ENCODE data around the gene LRRC2. TPM values are rescaled to one million over a fixed set of nuclear protein-coding genes. Genes with fewer than 3 reads are reported as not detected.
A peak's percentile ranks its signal among the peaks of the same experiment; 100 is the strongest.

LRRC2 gene
- total and polyA plus RNA-seq, 9 of the 15 experiments (the other 6 are each of a cell fraction or from before 2014, with no cell fraction given) = 0.01 to 0.04 (median 0.03) TPM; not detected in 5

DNA sequence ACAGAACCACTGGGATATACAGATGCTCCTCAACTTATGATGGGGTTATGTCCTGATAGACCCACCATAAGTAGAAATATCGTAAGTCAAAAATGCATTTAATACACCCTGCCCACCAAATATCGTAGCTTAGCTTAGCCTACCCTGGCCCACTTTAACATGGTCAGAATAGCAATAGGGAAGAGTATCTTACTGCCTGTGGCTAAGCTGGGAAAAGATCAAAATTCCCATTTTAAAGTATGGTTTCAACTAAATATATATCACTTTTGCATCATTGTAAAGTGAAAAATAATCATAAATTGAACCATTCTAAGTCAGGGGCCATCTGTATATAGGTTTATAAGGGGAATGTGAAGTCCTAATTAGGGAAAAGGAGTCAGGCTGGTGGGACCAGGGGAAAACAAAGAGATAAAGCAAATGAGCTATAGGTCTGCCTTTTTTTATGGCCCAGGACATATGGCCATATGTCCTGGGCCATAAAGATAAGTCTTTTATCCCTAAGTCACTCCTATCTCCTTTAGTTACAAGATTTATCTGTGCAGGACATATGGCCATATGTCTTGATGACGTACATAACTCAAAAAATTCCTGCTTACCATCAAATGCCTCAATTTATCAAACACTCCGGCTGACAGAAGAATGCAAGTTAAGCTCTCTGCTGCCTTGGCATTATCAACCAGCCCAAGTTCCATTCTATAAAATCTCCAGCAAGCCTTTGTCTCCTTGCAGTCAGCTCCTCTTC lies 57.1 kb downstream of the LRRC2 start (continued):
- no peak for TF ChIP-seq NR2C2 (CRISPR knock-in tag; IDR thresholded peaks at IDR 0.05)
- peak; percentile 32 for TF ChIP-seq NR2C2 (tag; IDR thresholded peaks at IDR 0.05)
- peak; percentile 96 for TF ChIP-seq PYGO2 (tag; IDR thresholded peaks at IDR 0.05)
- peak; percentile 97 for TF ChIP-seq CREM (IDR thresholded peaks at IDR 0.05; ENCODE audit: low read depth)
- TF ChIP-seq ZNF282 (CRISPR knock-in tag; IDR thresholded peaks at IDR 0.05) = no peak
- TF ChIP-seq ADNP (tag; IDR thresholded peaks at IDR 0.05) = peak; percentile 90
- no peak for TF ChIP-seq ZNF445 (CRISPR knock-in tag; IDR thresholded peaks at IDR 0.05; ENCODE audit: low read depth)
- TF ChIP-seq, protein P1, sequence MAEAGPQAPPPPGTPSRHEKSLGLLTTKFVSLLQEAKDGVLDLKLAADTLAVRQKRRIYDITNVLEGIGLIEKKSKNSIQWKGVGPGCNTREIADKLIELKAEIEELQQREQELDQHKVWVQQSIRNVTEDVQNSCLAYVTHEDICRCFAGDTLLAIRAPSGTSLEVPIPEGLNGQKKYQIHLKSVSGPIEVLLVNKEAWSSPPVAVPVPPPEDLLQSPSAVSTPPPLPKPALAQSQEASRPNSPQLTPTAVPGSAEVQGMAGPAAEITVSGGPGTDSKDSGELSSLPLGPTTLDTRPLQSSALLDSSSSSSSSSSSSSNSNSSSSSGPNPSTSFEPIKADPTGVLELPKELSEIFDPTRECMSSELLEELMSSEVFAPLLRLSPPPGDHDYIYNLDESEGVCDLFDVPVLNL (CRISPR knock-in tag; IDR thresholded peaks at IDR 0.05; ENCODE audit: low read depth) = no peak
- no peak for TF ChIP-seq MTF1 (CRISPR knock-in tag; IDR thresholded peaks at IDR 0.05; ENCODE audit: borderline replicate concordance)
- no peak for TF ChIP-seq CBX5 (IDR thresholded peaks at IDR 0.05; ENCODE audit: borderline replicate concordance, low read depth)
- no peak for TF ChIP-seq POU5F1 (IDR thresholded peaks at IDR 0.05; ENCODE audit: borderline replicate concordance, low read depth, low read length, partially characterized antibody)
- TF ChIP-seq FOXM1 (IDR thresholded peaks at IDR 0.05; ENCODE audit: low read depth) = peak; percentile 99
- no peak for TF ChIP-seq FOXM1 (CRISPR knock-in tag; IDR thresholded peaks at IDR 0.05; ENCODE audit: low read depth)
- TF ChIP-seq, protein P2, sequence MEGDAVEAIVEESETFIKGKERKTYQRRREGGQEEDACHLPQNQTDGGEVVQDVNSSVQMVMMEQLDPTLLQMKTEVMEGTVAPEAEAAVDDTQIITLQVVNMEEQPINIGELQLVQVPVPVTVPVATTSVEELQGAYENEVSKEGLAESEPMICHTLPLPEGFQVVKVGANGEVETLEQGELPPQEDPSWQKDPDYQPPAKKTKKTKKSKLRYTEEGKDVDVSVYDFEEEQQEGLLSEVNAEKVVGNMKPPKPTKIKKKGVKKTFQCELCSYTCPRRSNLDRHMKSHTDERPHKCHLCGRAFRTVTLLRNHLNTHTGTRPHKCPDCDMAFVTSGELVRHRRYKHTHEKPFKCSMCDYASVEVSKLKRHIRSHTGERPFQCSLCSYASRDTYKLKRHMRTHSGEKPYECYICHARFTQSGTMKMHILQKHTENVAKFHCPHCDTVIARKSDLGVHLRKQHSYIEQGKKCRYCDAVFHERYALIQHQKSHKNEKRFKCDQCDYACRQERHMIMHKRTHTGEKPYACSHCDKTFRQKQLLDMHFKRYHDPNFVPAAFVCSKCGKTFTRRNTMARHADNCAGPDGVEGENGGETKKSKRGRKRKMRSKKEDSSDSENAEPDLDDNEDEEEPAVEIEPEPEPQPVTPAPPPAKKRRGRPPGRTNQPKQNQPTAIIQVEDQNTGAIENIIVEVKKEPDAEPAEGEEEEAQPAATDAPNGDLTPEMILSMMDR (IDR thresholded peaks at IDR 0.05 in 2 of 3, conservative IDR thresholded peaks at IDR 0.05 in 1 of 3; ENCODE audit: insufficient read depth in 2 of 3, low read depth in 1 of 3, low read length in 3 of 3) = no peak
- peak; percentile 94 for TF ChIP-seq HLTF (IDR thresholded peaks at IDR 0.05)
- TF ChIP-seq CEBPG (CRISPR knock-in tag; IDR thresholded peaks at IDR 0.05) = no peak
- no peak for TF ChIP-seq CEBPG (tag; conservative IDR thresholded peaks at IDR 0.05 in 1 of 2, IDR thresholded peaks at IDR 0.05 in 1 of 2)
- TF ChIP-seq SMAD2 (IDR thresholded peaks at IDR 0.05; ENCODE audit: low read depth, low read length) = no peak
- TF ChIP-seq ZNF3 (CRISPR knock-in tag; IDR thresholded peaks at IDR 0.05) = no peak
- TF ChIP-seq, protein P3, sequence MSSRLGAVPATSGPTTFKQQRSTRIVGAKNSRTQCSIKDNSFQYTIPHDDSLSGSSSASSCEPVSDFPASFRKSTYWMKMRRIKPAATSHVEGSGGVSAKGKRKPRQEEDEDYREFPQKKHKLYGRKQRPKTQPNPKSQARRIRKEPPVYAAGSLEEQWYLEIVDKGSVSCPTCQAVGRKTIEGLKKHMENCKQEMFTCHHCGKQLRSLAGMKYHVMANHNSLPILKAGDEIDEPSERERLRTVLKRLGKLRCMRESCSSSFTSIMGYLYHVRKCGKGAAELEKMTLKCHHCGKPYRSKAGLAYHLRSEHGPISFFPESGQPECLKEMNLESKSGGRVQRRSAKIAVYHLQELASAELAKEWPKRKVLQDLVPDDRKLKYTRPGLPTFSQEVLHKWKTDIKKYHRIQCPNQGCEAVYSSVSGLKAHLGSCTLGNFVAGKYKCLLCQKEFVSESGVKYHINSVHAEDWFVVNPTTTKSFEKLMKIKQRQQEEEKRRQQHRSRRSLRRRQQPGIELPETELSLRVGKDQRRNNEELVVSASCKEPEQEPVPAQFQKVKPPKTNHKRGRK (tag; IDR thresholded peaks at IDR 0.05) = no peak
- TF ChIP-seq CXXC5 (CRISPR knock-in tag; IDR thresholded peaks at IDR 0.05) = peak; percentile 87
- no peak for TF ChIP-seq SREBF2 (CRISPR knock-in tag; IDR thresholded peaks at IDR 0.05)
- no peak for TF ChIP-seq SAFB (IDR thresholded peaks at IDR 0.05; ENCODE audit: borderline replicate concordance, low read depth, low read length)
- peak; percentile 97 for TF ChIP-seq ZNF589 (CRISPR knock-in tag; IDR thresholded peaks at IDR 0.05; ENCODE audit: low read depth)
- TF ChIP-seq CCAR2 (IDR thresholded peaks at IDR 0.05; ENCODE audit: low read depth, low read length) = no peak
